Measurements from ENCODE around the gene PRPH2. TPM values are rescaled to one million over a fixed set of nuclear protein-coding genes. Genes with fewer than 3 reads are reported as not detected.
A peak's percentile ranks its signal among the peaks of the same experiment; 100 is the strongest.

The PRPH2 gene
- total and polyA plus RNA-seq, 8 donors: 0.38 to 4.0 (median 0.83) TPM; not detected in 2

GRCh38 chr6:42745083-42745639, 22.8 kb upstream of the PRPH2 start:
- 1 to 3% (median 2%) methylated on average over 24 to 29 of the region's 29 CpGs for WGBS, 5 donors
- peak; percentile 34 to 62 for DNase-seq
- Histone ChIP-seq H3K27ac (peak overlapping the region; percentile 89 to 97 (median 93)), H3K4me1 (peaks cover 19 to 50% (median 41%) of the 10 kb centered on the region in 4 donors), H3K9me3 (no peaks in the 10 kb centered on the region), H3K36me3 (no peaks in the 10 kb centered on the region), H3K4me3 (peak overlapping the region; percentile 66 to 99 (median 84)), H3K27me3 (no peaks in the 10 kb centered on the region)
- intact Hi-C loops (cut with DNase I; ENCODE audit: low total_unique reads): no loop called here
- TF ChIP-seq POLR2AphosphoS5 (IDR thresholded peaks at IDR 0.05) (no peak), EP300 (IDR thresholded peaks at IDR 0.05) (no peak), CTCF (IDR thresholded peaks at IDR 0.05) (no peak), POLR2A (IDR thresholded peaks at IDR 0.05) (no peak)

GRCh38 chr6:42744351-42744893, 22.0 kb upstream of the PRPH2 start:
- Histone ChIP-seq H3K9me3 (no peaks in the 10 kb centered on the region), H3K27me3 (no peaks in the 10 kb centered on the region), H3K27ac (peak overlapping the region in 2 of 5 donors; percentile 89 to 96), H3K4me3 (peak overlapping the region; percentile 66 to 99 (median 84)), H3K4me1 (peaks cover 19 to 47% (median 40%) of the 10 kb centered on the region in 4 donors), H3K36me3 (no peaks in the 10 kb centered on the region)
- peak in 1 of 2 donors; percentile 28 for DNase-seq
- no peak for TF ChIP-seq POLR2AphosphoS5 (IDR thresholded peaks at IDR 0.05)
- no peak for TF ChIP-seq POLR2A (IDR thresholded peaks at IDR 0.05)
- TF ChIP-seq EP300 (IDR thresholded peaks at IDR 0.05): no peak
- no peak for TF ChIP-seq CTCF (IDR thresholded peaks at IDR 0.05)
- intact Hi-C loops (cut with DNase I; ENCODE audit: low total_unique reads): no loop called here
- WGBS, 5 donors: 42 to 78% (median 47%) methylated on average over 21 of the region's 21 CpGs

- TF ChIP-seq EP300 (IDR thresholded peaks at IDR 0.05): no peak
- TF ChIP-seq POLR2AphosphoS5 (IDR thresholded peaks at IDR 0.05): no peak
- no peak for TF ChIP-seq CTCF (IDR thresholded peaks at IDR 0.05)
- no peak for TF ChIP-seq POLR2A (IDR thresholded peaks at IDR 0.05)
- H3K36me3 ChIP-seq: no peaks in the 10 kb centered on the region
- no peak overlapping the region for H3K4me3 ChIP-seq
- DNase-seq: peak in 1 of 2 donors; percentile 67
- intact Hi-C loops (cut with DNase I; ENCODE audit: low total_unique reads): no loop called here
- WGBS, 5 donors: 56 to 73% (median 72%) methylated on average over 5 of the region's 5 CpGs
- peak overlapping the region in 1 of 5 donors; percentile 14 for H3K27ac ChIP-seq
- peaks cover 15 to 30% (median 24%) of the 10 kb centered on the region in 4 donors for H3K4me1 ChIP-seq
- H3K9me3 ChIP-seq: no peaks in the 10 kb centered on the region
- H3K27me3 ChIP-seq: no peaks in the 10 kb centered on the region
Observed at GRCh38 chr6:42742116-42742894, 19.9 kb upstream of the PRPH2 start.

GRCh38 chr6:42740725-42741124, 18.3 kb upstream of the PRPH2 start:
- intact Hi-C loops (cut with DNase I; ENCODE audit: low total_unique reads): no loop called here
- Histone ChIP-seq H3K27me3 (no peaks in the 10 kb centered on the region), H3K27ac (no peak overlapping the region), H3K4me1 (peaks cover 15 to 30% (median 23%) of the 10 kb centered on the region in 4 donors), H3K4me3 (no peak overlapping the region), H3K36me3 (no peaks in the 10 kb centered on the region), H3K9me3 (no peaks in the 10 kb centered on the region)
- TF ChIP-seq CTCF (IDR thresholded peaks at IDR 0.05): no peak
- WGBS, 5 donors: 48 to 62% (median 52%) methylated on average over 3 of the region's 3 CpGs
- DNase-seq: no peak

Data from stomach (tissue), 9 donors.